ENCODE results near the gene BCL2L12.

Gene BCL2L12

DNA sequence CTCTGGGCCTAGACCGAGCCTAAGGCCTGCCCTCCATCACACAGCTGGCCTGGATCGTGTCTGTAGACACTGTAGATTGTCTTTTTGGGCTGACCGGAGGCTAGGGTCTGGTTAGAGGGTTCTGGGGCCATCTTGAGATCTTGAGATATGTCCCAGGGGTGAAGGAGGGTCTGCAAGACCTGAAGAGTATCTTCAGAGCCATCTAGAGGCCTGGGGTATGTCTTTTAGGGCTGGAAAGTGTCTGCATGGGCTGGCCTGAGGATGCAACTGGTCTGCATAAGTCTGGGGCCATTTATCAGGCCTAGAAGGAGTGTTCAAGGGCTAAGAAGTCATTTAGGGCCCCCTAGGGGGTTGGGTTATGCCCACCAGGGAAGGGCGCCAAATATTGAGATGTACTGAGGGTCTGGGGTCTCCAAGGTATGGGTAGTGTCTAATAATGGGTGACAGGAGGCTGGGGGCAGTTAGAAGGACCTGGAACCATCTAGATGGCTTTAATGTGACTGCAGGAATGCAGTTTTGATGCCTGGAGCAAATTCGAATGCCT, 23.2 kb upstream of the BCL2L12 start:
- DNase-seq (ENCODE audit: low read depth in 2 of 2) = no peak

DNA sequence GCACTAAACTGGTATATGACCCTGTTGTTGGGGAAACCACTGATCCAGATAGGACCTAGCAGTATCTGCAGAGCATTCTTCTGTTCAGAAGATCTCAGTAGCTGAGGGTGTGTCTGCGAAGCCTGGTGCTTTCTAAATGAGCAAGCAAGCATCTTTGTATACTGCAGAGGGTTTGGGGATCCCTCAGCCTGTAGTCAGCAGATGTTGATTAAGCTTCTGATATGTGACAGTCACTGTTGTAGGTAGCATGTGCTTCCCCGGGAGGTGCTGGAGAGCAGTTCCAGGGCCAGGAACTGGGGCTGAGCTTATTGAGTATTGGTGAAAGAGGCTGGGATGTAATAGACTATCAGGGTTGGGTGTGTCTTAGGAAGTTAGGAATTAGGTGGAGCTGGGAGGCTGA, 22.3 kb upstream of the BCL2L12 start:
- no peak for DNase-seq (ENCODE audit: low read depth in 2 of 2)

DNA sequence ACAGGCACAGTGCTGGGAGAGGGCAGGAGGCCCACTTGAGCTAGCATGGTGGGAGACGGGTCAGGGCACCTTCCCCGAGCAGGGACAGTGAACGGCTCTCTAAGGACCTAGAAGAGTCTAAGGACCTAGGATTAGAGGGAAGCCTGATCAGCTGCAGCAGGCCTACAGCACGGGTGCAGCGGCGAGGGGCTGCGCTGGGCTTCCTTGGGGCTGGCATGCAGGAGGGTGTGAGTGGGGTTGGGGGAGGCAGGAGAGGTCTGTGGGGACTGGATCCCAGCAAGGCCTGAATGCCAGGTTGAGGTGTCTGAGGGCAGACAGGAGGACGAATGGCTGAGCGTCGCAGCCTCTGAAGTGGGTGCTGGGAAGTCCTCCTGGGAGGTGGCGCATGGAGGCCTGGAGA, 20.1 kb upstream of the BCL2L12 start:
- DNase-seq (ENCODE audit: low read depth in 2 of 2) = no peak

DNA sequence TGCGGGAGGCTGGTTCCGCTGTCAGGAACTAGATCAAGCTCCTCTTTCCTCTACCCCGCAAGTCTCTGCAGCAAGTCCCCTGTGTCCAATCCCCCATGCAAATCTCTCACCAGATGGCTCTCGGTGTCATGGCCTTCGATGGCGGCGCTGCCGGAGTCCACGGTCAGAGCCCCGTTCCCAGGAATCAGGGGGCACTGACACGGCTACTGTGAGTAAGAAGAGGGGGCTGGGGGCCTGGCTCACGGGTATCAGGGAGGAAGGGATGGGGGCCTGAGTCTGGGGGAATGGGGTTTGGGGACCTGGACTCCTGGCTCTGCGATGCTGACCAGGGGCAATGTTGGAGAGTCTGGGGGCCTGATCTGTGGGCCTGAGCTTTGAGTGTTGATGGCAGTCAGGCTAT, 19.7 kb upstream of the BCL2L12 start:
- DNase-seq (ENCODE audit: low read depth in 2 of 2) = no peak

DNA sequence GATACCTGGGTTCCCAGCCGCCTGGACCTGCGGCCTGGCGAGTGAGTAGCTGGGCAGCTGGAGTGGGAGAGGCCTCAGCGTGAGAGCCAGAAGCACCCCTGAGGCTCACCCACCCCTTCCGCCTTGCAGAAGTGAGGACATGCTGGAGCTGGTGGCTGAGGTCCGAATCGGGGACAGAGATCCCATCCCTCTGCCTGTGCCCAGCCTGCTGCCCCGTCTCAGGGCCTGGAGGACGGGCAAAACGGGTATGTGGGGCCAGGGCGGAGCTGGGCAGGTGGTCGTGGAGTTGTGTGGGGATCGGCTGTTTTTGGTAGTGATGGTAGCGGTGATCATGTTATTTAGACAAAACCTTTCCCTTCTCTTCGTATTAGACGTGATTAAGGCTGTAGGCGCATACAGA, 19.1 kb upstream of the BCL2L12 start:
- no peak for DNase-seq (ENCODE audit: low read depth in 2 of 2)

DNA sequence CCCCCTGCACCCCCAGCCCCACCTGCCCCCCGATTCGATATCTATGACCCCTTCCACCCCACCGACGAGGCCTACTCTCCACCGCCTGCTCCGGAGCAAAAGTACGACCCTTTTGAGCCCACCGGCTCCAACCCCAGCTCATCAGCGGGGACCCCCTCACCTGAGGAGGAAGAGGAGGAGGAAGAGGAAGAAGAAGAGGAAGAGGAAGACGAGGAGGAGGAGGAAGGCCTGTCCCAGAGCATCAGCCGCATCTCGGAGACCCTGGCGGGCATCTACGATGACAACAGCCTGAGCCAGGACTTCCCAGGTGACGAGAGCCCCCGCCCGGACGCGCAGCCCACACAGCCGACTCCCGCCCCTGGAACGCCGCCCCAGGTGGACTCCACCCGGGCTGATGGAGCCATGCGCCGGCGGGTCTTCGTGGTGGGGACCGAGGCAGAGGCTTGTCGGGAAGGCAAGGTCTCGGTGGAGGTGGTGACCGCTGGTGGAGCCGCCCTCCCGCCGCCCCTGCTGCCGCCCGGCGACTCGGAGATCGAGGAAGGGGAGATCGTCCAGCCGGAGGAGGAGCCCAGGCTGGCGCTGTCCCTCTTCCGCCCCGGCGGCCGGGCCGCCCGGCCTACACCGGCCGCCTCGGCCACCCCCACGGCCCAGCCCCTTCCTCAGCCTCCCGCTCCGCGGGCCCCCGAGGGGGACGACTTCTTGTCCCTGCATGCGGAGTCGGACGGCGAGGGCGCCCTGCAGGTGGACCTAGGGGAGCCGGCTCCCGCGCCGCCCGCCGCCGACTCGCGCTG, 14.5 kb upstream of the BCL2L12 start:
- no peak for DNase-seq (ENCODE audit: low read depth in 2 of 2)

DNA sequence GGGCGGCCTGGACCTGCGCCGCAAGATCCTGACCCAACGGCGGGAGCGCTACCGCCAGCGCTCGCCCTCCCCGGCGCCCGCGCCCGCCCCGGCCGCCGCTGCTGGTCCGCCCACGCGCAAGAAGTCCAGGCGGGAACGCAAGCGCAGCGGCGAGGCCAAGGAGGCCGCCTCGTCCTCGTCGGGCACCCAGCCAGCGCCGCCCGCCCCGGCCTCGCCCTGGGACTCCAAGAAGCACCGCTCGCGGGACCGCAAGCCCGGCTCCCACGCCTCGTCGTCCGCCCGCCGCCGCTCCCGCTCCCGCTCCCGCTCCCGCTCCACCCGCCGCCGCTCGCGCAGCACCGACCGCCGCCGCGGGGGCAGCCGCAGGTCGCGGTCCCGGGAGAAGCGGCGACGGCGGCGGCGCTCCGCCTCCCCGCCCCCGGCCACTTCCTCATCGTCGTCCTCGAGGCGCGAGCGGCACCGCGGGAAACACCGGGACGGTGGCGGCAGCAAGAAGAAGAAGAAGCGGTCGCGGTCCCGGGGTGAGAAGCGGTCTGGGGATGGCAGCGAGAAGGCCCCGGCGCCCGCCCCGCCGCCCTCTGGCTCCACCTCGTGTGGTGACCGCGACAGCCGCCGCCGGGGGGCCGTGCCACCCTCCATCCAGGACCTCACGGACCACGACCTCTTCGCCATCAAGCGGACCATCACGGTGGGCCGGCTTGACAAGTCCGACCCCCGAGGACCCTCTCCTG, 13.7 kb upstream of the BCL2L12 start:
- DNase-seq (ENCODE audit: low read depth in 2 of 2) = no peak

DNA sequence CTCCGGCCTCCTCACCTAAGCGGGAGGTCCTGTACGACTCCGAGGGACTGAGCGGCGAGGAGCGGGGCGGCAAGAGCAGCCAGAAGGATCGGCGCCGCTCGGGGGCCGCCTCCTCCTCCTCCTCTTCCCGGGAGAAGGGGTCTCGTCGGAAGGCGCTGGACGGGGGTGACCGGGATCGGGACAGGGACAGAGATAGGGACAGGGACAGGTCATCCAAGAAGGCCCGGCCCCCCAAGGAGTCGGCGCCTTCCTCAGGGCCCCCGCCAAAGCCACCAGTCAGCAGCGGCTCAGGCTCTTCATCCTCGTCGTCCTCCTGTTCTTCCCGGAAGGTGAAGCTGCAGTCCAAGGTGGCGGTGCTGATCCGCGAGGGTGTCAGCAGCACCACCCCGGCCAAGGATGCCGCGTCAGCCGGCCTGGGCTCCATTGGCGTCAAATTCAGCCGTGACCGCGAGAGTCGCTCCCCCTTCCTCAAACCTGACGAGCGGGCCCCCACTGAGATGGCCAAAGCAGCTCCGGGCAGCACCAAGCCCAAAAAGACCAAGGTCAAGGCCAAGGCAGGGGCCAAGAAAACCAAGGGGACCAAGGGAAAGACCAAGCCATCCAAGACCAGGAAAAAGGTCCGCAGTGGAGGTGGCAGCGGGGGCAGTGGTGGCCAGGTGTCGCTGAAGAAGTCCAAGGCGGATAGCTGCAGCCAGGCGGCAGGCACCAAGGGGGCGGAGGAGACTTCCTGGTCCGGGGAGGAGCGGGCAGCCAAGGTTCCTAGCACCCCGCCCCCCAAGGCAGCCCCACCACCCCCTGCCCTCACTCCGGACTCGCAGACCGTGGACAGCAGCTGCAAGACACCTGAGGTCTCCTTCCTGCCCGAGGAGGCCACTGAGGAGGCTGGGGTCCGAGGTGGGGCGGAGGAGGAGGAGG, 12.9 kb upstream of the BCL2L12 start:
- no peak for DNase-seq (ENCODE audit: low read depth in 2 of 2)

DNA sequence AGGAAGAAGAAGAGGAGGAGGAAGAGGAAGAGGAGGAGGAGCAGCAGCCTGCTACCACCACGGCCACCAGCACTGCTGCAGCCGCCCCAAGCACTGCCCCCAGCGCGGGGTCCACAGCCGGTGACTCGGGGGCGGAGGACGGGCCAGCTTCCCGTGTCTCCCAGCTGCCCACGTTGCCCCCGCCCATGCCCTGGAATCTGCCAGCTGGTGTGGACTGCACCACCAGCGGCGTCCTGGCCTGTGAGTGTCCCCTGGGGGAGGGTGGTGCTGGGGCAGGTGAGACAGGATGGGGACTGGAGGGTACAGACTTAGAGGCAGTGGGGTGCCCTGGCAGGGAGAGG, 12.3 kb upstream of the BCL2L12 start:
- DNase-seq (ENCODE audit: low read depth in 2 of 2) = no peak

DNA sequence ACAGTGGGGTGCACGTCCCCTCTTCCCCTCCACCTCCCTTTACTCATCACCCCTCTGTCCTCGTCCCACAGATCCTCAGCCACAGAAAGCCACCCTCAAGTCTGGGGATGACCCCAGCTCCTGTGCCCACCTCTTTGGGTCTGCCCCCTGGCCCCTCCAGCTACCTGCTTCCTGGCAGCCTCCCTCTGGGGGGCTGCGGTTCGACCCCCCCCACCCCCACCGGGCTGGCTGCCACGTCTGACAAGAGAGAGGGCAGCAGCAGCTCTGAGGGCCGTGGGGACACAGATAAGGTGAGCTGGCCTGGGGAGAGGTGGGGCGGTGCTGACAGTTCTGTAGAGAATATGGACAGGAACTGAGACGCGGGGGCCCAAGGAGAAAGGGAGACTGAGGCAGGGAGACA, 11.2 kb upstream of the BCL2L12 start:
- DNase-seq (ENCODE audit: low read depth in 2 of 2) = no peak

DNA sequence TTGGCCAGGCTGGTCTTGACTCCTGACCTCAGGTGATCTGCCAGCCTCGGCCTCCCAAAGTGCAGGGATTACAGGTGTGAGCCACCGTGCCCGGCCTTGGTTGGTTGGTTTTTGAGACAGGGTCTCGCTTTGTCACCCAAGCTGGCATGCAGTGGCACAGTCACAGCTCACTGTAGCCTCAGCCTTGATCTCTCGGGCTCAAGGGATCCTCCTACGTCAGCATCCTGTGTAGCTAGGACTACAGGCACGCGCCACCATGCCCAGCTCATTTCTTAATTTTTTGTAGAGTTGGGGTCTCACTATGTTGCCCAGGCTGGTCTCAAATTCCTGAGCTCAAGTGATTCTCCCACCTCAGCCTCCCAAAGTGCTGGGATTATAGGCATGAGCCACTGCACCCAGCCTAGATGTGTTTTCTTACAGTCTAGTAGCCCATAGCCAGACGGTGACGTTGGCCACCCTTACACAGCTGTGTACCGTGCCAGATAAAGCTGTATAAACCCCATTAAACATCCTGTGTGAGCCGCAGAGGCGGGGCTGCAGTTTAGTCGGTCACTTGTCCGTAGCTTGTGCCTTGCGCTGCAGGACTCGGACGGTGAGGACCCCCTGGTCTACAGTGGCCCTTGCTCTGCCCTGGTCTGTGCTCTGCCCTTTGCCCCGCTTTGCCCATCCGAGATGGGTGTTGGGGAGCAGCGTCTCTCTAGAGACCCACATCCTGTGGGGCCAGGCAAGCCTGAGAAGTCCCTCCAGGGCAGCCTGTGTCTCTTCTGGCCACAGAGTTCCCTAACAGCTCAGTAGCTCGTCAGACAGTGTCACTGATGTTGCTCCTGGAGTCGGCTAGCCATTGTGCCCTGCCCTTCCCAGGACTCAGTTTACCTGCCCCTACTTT, 9.9 kb upstream of the BCL2L12 start:
- DNase-seq (ENCODE audit: low read depth in 2 of 2) = no peak

DNA sequence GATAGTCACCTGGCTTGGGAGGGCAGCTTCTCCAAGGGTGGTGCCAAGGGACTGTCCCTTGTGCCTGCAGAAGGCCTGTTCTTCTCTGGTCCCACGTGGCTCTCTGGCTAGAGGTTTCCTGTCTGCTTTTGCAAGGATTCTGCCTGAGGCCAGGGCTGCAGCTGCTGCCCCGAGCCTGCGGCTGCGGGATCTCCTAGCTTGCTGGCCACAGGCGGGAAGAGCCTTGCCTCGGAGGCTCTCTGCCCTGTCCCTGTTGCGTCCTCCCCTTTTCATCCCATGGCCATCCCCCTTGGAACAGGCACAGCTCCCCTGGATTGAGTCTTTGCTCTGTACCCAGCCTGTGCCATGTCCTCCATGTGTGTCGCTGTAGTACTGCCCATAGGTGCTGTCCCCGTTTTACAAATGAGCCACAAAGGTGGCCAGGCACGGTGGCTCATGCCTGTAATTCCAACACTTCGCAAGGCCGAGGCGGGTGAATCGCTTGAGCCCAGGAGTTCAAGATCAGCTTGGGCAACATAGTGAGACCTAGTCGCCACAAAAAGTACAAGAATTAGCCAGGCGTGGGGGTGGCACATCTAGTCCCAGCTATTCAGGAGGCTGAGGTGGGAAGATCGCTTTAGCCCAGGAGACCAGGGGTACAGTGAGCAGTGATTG, 9.2 kb upstream of the BCL2L12 start:
- DNase-seq (ENCODE audit: low read depth in 2 of 2) = no peak

DNA sequence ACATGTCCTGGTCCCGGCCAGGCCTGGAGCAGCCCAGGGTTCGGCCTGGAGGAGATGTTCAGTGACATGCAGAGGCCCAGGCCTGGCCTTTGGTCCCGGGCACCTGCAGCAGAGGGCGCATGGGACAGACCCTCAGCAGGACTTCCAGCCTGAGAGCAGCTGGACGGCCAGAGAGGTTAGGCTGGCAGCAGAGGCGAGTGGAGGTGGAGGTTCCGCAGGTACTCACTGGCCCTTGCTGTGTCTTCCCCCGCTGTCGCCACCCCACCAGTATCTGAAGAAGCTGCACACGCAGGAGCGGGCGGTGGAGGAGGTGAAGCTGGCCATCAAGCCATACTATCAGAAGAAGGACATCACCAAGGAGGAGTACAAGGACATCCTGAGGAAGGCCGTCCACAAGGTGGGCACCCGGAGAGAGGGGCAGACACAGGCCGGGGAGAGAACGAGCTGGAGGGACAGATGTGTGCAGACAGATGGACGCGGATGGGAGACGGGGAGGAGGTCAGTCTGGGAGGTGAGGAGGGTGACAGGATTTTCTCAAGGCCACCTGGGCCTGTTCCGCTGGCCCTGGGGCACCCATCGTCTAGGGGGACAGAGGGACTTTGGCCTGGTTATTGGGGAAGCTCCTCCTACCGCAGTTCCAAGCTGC, 8.1 kb upstream of the BCL2L12 start:
- no peak for DNase-seq (ENCODE audit: low read depth in 2 of 2)

DNA sequence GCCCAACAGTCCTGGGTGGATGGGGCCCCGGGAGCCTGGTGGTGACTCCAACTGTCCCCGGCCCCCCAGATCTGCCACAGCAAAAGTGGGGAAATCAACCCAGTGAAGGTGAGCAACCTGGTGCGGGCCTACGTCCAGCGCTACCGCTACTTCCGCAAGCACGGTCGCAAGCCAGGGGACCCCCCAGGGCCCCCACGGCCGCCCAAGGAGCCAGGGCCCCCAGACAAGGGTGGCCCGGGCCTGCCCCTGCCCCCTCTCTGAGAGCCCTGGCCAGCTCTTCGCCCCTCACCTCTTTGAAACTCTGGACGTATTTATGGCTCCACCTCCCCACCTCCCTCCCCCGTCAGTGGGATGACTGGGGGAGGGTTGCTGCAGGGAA, 7.6 kb upstream of the BCL2L12 start:
- no peak for DNase-seq (ENCODE audit: low read depth in 2 of 2)

DNA sequence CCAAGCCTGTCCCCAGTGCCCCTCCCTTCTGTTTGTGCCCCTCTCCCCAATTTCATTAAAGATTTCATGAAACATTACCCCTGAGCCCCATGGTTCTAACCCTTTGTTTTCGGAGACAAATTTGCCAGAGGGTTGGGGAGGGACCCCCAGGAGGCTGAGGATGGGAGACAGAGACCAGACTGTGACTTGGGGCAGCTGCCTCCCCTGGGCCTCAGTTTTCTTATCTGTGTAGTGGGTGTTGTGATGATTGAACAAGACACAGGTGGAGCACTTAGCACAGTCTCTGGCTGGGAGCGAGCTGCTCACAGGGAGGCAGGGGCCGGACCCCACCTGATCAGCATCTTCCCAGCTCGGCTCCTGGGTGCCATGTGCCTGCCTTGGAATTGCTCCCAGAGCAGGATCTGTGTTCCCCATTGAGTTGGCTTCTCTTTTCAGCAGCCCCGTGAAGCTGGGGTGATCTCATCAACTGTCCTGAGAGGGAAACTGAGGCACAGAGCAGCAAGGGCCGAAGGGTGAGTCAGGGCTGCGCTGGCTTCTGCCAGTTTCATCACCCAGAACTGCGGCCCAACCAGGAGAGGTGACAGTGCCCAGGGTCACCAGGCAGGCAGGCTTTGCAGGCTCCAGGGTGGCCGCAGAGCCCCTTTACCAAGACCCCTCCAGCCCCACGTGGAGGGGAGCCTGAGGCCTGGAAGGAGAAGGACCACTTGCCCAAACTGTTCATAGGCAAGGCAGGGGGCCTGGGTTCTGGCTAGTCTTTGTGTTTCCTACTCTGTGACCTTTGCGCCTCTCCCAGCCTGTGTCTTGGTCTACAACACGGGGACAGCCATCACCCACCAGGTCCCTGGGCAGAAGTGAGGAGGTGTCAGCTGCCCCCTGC, 6.9 kb upstream of the BCL2L12 start:
- no peak for DNase-seq (ENCODE audit: low read depth in 2 of 2)

DNA sequence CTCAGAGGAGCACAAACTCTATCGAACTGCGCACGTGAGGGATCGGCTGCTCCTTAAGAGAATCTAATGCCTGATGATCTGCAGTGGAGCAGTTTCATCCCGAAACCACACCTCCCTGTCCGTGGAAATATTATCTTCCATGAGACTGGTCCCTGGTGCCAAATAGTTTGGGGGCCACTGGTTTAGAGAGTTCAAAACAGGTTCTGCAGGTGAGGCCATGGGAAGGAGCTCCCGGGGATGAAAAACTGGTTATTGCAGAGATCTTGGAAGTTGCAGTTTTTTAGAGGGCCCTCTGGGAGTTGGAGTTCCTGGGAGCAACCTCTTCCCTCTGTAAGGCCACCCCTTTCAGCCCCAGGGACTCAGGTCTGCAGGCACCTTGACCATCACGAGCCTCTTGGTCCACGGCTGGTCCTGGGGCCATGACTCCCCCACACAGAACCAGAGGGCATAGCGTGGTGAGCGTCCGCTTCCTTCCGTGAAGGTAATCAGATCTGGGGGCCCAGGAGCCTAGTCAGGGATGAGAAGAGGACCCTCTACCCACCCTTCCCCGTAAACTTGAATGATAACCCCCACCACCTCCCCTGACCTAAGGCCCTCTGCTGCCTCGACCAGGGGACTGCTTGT, 5.3 kb upstream of the BCL2L12 start:
- no peak for DNase-seq (ENCODE audit: low read depth in 2 of 2)

DNA sequence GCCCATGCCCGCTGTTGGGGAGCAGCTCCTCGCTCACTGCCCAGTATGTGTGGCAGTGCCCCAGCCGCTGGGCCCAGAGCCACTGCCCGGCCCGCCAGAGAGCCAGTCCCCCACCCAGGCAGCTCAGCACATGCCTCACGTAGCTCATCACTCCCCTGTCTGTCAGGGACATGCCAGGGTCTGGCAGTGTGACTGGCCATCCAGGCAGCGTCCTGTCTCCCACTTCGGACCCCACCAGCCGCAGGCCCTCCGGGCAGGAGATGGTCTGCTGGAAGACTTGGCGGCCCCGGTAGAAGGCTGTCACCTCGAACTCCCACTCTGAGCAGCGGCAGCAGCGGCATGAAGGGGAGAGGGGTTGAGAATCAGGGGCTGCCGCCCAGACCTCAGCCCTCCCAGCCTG, 3.7 kb upstream of the BCL2L12 start:
- no peak for DNase-seq (ENCODE audit: low read depth in 2 of 2)

DNA sequence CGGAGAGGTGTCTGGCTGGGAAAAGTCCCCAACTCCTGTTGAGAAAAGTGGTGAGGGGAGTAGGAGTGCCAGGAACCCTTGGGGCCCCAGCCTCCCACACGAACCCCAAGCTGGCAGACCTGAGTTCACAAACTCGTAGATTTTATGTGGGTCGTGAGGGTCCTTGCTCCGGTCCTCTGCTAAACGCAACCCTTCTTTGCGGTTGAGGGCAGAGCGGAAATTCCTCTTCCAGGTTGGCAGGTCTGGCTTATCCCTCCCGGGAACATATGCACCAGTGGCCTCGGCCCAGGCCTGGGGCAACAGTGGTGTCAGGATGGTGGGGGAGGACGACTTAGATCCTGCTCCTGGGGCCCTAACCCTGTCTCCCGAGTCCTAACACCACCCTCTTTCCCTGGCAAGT, 2.5 kb upstream of the BCL2L12 start:
- no peak for DNase-seq (ENCODE audit: low read depth in 2 of 2)
